Endothelial cell of umbilical vein (primary cell): ENCODE data around the gene CHRNE. TPM values are rescaled to one million over a fixed set of nuclear protein-coding genes. Genes with fewer than 3 reads are reported as not detected.

Experiments used
- BruUV-seq: library from RNA; stranded (reverse); fragments of 400-500 nt; replicated peaks from 2 replicates; lab custom pipeline; 2021; lab: Mats Ljungman, UMichigan
- CTCF ChIA-PET: fragments of 300-600, 350-600 bp; sonication (Branson Sonifier 250); formaldehyde crosslinking; loops from one replicate; lab custom pipeline; 2021; ENCODE audit warnings: antibody characterized with exemption, inconsistent platforms; lab: Charles Lee
- POLR2A ChIA-PET: fragments of 300-600, 350-600 bp; sonication (Branson Sonifier 250); formaldehyde crosslinking; loops from one replicate; lab custom pipeline; 2021; ENCODE audit warnings: antibody characterized with exemption, inconsistent platforms; lab: Charles Lee
- DNase-seq: peaks from one replicate; pipeline ENCODE4 v3.0.0-alpha.2; 2011; ENCODE audit warnings: low read depth, low spot score
- FAIRE-seq: peaks from 2 replicates; lab custom pipeline; 2011; peaks lifted over from hg19 to GRCh38; lab: Jason Lieb, UNC
- H2AFZ ChIP-seq: 2 replicates; pipeline ENCODE4 v1.6.0; 2012; ENCODE audit warnings: low read depth, low read length, control low read depth, inconsistent platforms
- H3K27ac ChIP-seq: 2 replicates; pipeline ENCODE4 v1.5.1; 2011; ENCODE audit warnings: low read depth, mild to moderate bottlenecking, control low read depth, low read length, moderate library complexity; ENCODE audit not compliant: insufficient read depth
- H3K27me3 ChIP-seq, 2 experiments: 2 replicates each; pipeline versions ENCODE4 v1.6.0 to v1.6.1; 2011; ENCODE audit warnings: low read length in 2 of 2, mixed read lengths in 1 of 2; ENCODE audit not compliant: control insufficient read depth in 2 of 2, insufficient read depth in 2 of 2
- H3K36me3 ChIP-seq, 2 experiments: 2 replicates in 1 of 2; 3 replicates in 1 of 2; pipeline ENCODE4 v1.5.1; 2011; ENCODE audit warnings: low read length in 2 of 2, mild to moderate bottlenecking in 1 of 2, moderate library complexity in 1 of 2; ENCODE audit not compliant: control insufficient read depth in 2 of 2, insufficient read depth in 2 of 2; ENCODE audit errors: extremely low read depth in 1 of 2
- H3K4me1 ChIP-seq: 3 replicates; pipeline ENCODE4 v1.5.1; 2011; ENCODE audit warnings: mild to moderate bottlenecking, low read length; ENCODE audit not compliant: control insufficient read depth, insufficient read depth; ENCODE audit errors: extremely low read depth
- H3K4me2 ChIP-seq: 2 replicates; pipeline ENCODE4 v1.6.1; 2011; ENCODE audit warnings: low read length, control low read depth, mixed read lengths; ENCODE audit not compliant: insufficient read depth
- H3K4me3 ChIP-seq, 3 experiments: fragments of 200-600 bp in 1 of 3; sonication (generic), shearing (Covaris generic) in 1 of 3; replicated peaks in 1 of 3; 2 replicates each; pipeline ENCODE4 v1.5.1; 2011 to 2016; ENCODE audit warnings: control low read depth in 3 of 3, low read length in 3 of 3, mild to moderate bottlenecking in 2 of 3, inconsistent platforms in 1 of 3, low read depth in 1 of 3, moderate library complexity in 1 of 3; ENCODE audit not compliant: insufficient read depth in 1 of 3
- H3K79me2 ChIP-seq: 2 replicates; pipeline ENCODE4 v1.6.0; 2012; ENCODE audit warnings: low read length, inconsistent platforms; ENCODE audit not compliant: control insufficient read depth, insufficient read depth
- H3K9ac ChIP-seq: replicated peaks from 2 replicates; pipeline ENCODE3; 2011; ENCODE audit warnings: low read length, control low read depth; ENCODE audit not compliant: insufficient read depth; ENCODE audit errors: extremely low read depth
- H3K9me1 ChIP-seq: replicated peaks from 3 replicates; pipeline ENCODE4 v1.6.0; 2011; ENCODE audit warnings: mild to moderate bottlenecking, low read length; ENCODE audit not compliant: control insufficient read depth, insufficient read depth; ENCODE audit errors: extremely low read depth
- H3K9me3 ChIP-seq: replicated peaks from 2 replicates; pipeline ENCODE4 v1.5.1; 2012; ENCODE audit warnings: low read length, inconsistent platforms; ENCODE audit not compliant: control insufficient read depth, insufficient read depth
- H4K20me1 ChIP-seq: replicated peaks from 2 replicates; pipeline ENCODE3; 2011; ENCODE audit warnings: mild to moderate bottlenecking, low read length; ENCODE audit not compliant: control insufficient read depth, insufficient read depth; ENCODE audit errors: extremely low read depth
- CTCF ChIP-seq, 2 donors: IDR thresholded peaks; 1 replicate in 1 of 2; 2 replicates in 1 of 2; pipeline ENCODE4 v1.5.1; 2011; ENCODE audit warnings: low read length in 2 of 2, mild to moderate bottlenecking in 2 of 2, moderate library complexity in 2 of 2, control low read depth in 1 of 2, inconsistent platforms in 1 of 2, low read depth in 1 of 2; ENCODE audit not compliant: insufficient read depth in 1 of 2; ENCODE audit errors: extremely low read depth in 1 of 2
- EZH2 ChIP-seq: IDR thresholded peaks from 2 replicates; pipeline ENCODE4 v1.6.1; 2012; ENCODE audit warnings: borderline replicate concordance, low read depth, mild to moderate bottlenecking, moderate library complexity, low read length, inconsistent platforms; ENCODE audit not compliant: severe bottlenecking
- FOS ChIP-seq: IDR thresholded peaks from 2 replicates; pipeline ENCODE4 v1.6.1; 2011; ENCODE audit warnings: mild to moderate bottlenecking, low read length, moderate library complexity, borderline replicate concordance; ENCODE audit not compliant: insufficient read depth
- GATA2 ChIP-seq: IDR thresholded peaks from 2 replicates; pipeline ENCODE4 v1.7.0; 2011; ENCODE audit warnings: low read depth, mild to moderate bottlenecking, moderate library complexity, mixed read lengths, low read length; ENCODE audit not compliant: insufficient read length, insufficient read depth
- JUN ChIP-seq: IDR thresholded peaks from 2 replicates; pipeline ENCODE4 v1.6.1; 2011; ENCODE audit warnings: borderline replicate concordance, low read depth; ENCODE audit not compliant: insufficient read length, insufficient read depth
- MAX ChIP-seq: IDR thresholded peaks from 2 replicates; pipeline ENCODE4 v1.6.1; 2011; ENCODE audit not compliant: insufficient read depth, insufficient read length
- MYC ChIP-seq: IDR thresholded peaks from one replicate; pipeline ENCODE4 v1.6.1; 2011; ENCODE audit warnings: mild to moderate bottlenecking, low read depth, low read length
- POLR2A ChIP-seq: IDR thresholded peaks from 2 replicates; pipeline ENCODE4 v1.6.1; 2012; ENCODE audit warnings: low read depth, mild to moderate bottlenecking, control low read depth, low read length
- POLR2AphosphoS5 ChIP-seq: IDR thresholded peaks from 2 replicates; pipeline ENCODE4 v1.6.1; 2012; ENCODE audit warnings: low read depth, mild to moderate bottlenecking, control low read depth, low read length, moderate library complexity; ENCODE audit not compliant: insufficient read depth
- dilution Hi-C: fragments of 300-500 bp; cut with MboI; formaldehyde crosslinking; loops from one replicate; pipeline ENCODE4 v1.15.0; 2019; ENCODE audit warnings: low sequenced_read_pairs; ENCODE audit not compliant: extremely low pct_ligation_motif_present
- intact Hi-C: fragments of 100-400 bp; cut with micrococcal nuclease; formaldehyde crosslinking; loops from one replicate; pipeline ENCODE4 v1.10.0; 2022
- polyA plus RNA-seq, 4 experiments: library from polyadenylated mRNA; depleted of rRNA in 3 of 4; stranded (reverse) in 3 of 4; unstranded in 1 of 4; fragments of >200 nt; gene quantifications; 2 replicates each; pipeline versions ENCODE4 v1.2.1 to v1.2.3, GENCODE V29; 2011 to 2012; ENCODE audit warnings: missing spikeins in 1 of 4
- total RNA-seq: library from RNA; stranded (reverse); gene quantifications from 2 replicates; pipeline ENCODE4 v1.2.3, GENCODE V29; 2021

The CHRNE gene
- total and polyA plus RNA-seq, 2 donors (not counting 3 experiments of a cell fraction or from before 2014, with no cell fraction given) = 0.84 to 1.1 TPM

GRCh38 chr17:4896332-4897197 is 6.3 kb downstream of the CHRNE start:
- intact Hi-C loops (no loop called here), dilution Hi-C loops (no loop called here)
- Histone ChIP-seq H3K79me2 (no peaks in the 10 kb centered on the region), H3K9ac (no peak overlapping the region), H3K9me1 (no peaks in the 10 kb centered on the region), H3K27ac (no peak overlapping the region), H3K4me1 (peaks cover 8% of the 10 kb centered on the region), H3K9me3 (no peaks in the 10 kb centered on the region), H3K4me2 (no peak overlapping the region), H2AFZ (no peak overlapping the region), H3K4me3 (no peak overlapping the region), H3K36me3 (peaks cover 0 to 47% of the 10 kb centered on the region in 2 experiments), H4K20me1 (no peaks in the 10 kb centered on the region), H3K27me3 (no peaks in the 10 kb centered on the region)
- BruUV-seq = no TSS peak
- TF ChIP-seq EZH2 (no peak), MAX (no peak), POLR2AphosphoS5 (no peak), MYC (no peak), POLR2A (no peak), GATA2 (no peak), JUN (no peak), CTCF (IDR thresholded peaks at IDR 0.05; ENCODE audit: extremely low read depth in 1 of 2, insufficient read depth in 1 of 2, low read depth in 1 of 2, low read length in 2 of 2) (no peak), FOS (no peak)
- FAIRE-seq (no peak), DNase-seq (no peak)
- ChIA-PET POLR2A (no interaction called here), CTCF (interaction anchor here (1.2 to 1.5 kb wide), 4 partner anchors 13 to 109 kb away, joined by 3 to 7 read pairs (median 5); no protein-coding TSS in a partner anchor)
